AG04449 (cell line): ENCODE data around the gene FJX1.

ENCODE experiments used
- CTCF ChIA-PET: fragments of 350-600 bp; formaldehyde crosslinking; extraction: SDS; loops from one replicate; lab custom pipeline; 2021; ENCODE audit warnings: antibody characterized with exemption; lab: Yijun Ruan, JAX
- POLR2A ChIA-PET: fragments of 400-600, 350-600 bp; formaldehyde crosslinking; extraction: SDS; loops from one replicate; lab custom pipeline; 2020; ENCODE audit warnings: antibody characterized with exemption, inconsistent platforms; lab: Yijun Ruan, JAX
- DNase-seq: peaks from one replicate; pipeline ENCODE4 v3.0.0-alpha.2; 2010; ENCODE audit warnings: low read depth, low spot score
- H3K4me3 ChIP-seq: 2 replicates; pipeline ENCODE4 v1.5.1; 2011; ENCODE audit warnings: low read depth, mild to moderate bottlenecking, control low read depth, low read length
- CTCF ChIP-seq: IDR thresholded peaks from one replicate; pipeline ENCODE4 v1.5.1; 2011; ENCODE audit warnings: mild to moderate bottlenecking, moderate library complexity, low read length, control low read depth, inconsistent platforms; ENCODE audit not compliant: insufficient read depth; ENCODE audit errors: missing control alignments

The FJX1 gene

GRCh38 chr11:35609656-35610055 lies 8.6 kb upstream of the FJX1 start:
- no peak overlapping the region for H3K4me3 ChIP-seq
- no peak for DNase-seq
- ChIA-PET CTCF (interaction anchor here (0.9 kb wide), 1 partner anchor 9 kb away, joined by 3 read pairs; no protein-coding TSS in a partner anchor), POLR2A (no interaction called here)
- no peak for TF ChIP-seq CTCF

- no peak overlapping the region for H3K4me3 ChIP-seq
- no peak for TF ChIP-seq CTCF
- DNase-seq = no peak
- ChIA-PET POLR2A (interaction anchor here (0.9 kb wide), 1 partner anchor 12 kb away, joined by 4 read pairs; no protein-coding TSS in a partner anchor), CTCF (interaction anchor here (0.6 to 2.5 kb wide), 2 partner anchors 34 to 123 kb away, joined by 3 to 12 read pairs; no protein-coding TSS in a partner anchor)
Observed at GRCh38 chr11:35610631-35611030, 7.6 kb upstream of the FJX1 start.

- TF ChIP-seq CTCF = no peak
- ChIA-PET POLR2A (no interaction called here), CTCF (interaction anchor here (1.0 to 4.9 kb wide), 3 partner anchors 124 to 655 kb away, joined by 4 to 38 read pairs (median 12); no protein-coding TSS in a partner anchor)
- H3K4me3 ChIP-seq = no peak overlapping the region
- no peak for DNase-seq
Observed at GRCh38 chr11:35611741-35612140, 6.5 kb upstream of the FJX1 start.

- ChIA-PET POLR2A (no interaction called here), CTCF (interaction anchor here (0.7 to 4.9 kb wide), 29 partner anchors 8 to 677 kb away, joined by 3 to 43 read pairs (median 4); partner anchors contain the start of gene PAMR1)
- no peak overlapping the region for H3K4me3 ChIP-seq
- no peak for TF ChIP-seq CTCF
- no peak for DNase-seq
Observed at GRCh38 chr11:35614939-35615569, 3.2 kb upstream of the FJX1 start.

- no peak for DNase-seq
- ChIA-PET POLR2A (no interaction called here), CTCF (interaction anchor here (0.7 to 4.9 kb wide), 35 partner anchors 9 to 675 kb away, joined by 3 to 43 read pairs (median 4); partner anchors contain the start of gene PAMR1)
- TF ChIP-seq CTCF = peak; percentile 22
- no peak overlapping the region for H3K4me3 ChIP-seq
Observed at GRCh38 chr11:35615921-35616900, 2.0 kb upstream of the FJX1 start.
